Subcutaneous abdominal adipose tissue (tissue), 5 donors: ENCODE measurements around the gene PDCD1.

Experiments used
- H3K27ac ChIP-seq: one replicate; pipeline ENCODE4 v1.7.0; 2013; ENCODE audit warnings: low read depth, mild to moderate bottlenecking, inconsistent platforms, low read length, moderate library complexity
- H3K27me3 ChIP-seq, 5 donors: one replicate each; pipeline ENCODE4 v1.7.0; 2013; ENCODE audit warnings: low read length in 5 of 5, inconsistent platforms in 1 of 5; ENCODE audit not compliant: control insufficient read depth in 5 of 5, insufficient read depth in 4 of 5
- H3K36me3 ChIP-seq, 5 donors: one replicate each; pipeline ENCODE4 v1.7.0; 2013; ENCODE audit warnings: low read length in 5 of 5; ENCODE audit not compliant: control insufficient read depth in 5 of 5, insufficient read depth in 5 of 5
- H3K4me1 ChIP-seq, 5 donors: one replicate each; pipeline ENCODE4 v1.7.0; 2013; ENCODE audit warnings: low read length in 5 of 5, mild to moderate bottlenecking in 3 of 5, moderate library complexity in 1 of 5; ENCODE audit not compliant: control insufficient read depth in 5 of 5, insufficient read depth in 5 of 5
- H3K4me3 ChIP-seq, 5 donors: one replicate each; pipeline ENCODE4 v1.7.0; 2013; ENCODE audit warnings: low read length in 5 of 5, low read depth in 1 of 5
- H3K9ac ChIP-seq, 5 donors: one replicate each; pipeline ENCODE4 v1.7.0; 2013; ENCODE audit warnings: low read length in 5 of 5, mild to moderate bottlenecking in 4 of 5, moderate library complexity in 3 of 5
- H3K9me3 ChIP-seq, 5 donors: one replicate each; pipeline ENCODE4 v1.7.0; 2013; ENCODE audit warnings: low read length in 5 of 5; ENCODE audit not compliant: control insufficient read depth in 5 of 5
- donor health status: healthy.
- donor health status: healthy.
- donor health status: healthy.
- donor health status: healthy.
- donor health status: healthy.

The PDCD1 gene

DNA sequence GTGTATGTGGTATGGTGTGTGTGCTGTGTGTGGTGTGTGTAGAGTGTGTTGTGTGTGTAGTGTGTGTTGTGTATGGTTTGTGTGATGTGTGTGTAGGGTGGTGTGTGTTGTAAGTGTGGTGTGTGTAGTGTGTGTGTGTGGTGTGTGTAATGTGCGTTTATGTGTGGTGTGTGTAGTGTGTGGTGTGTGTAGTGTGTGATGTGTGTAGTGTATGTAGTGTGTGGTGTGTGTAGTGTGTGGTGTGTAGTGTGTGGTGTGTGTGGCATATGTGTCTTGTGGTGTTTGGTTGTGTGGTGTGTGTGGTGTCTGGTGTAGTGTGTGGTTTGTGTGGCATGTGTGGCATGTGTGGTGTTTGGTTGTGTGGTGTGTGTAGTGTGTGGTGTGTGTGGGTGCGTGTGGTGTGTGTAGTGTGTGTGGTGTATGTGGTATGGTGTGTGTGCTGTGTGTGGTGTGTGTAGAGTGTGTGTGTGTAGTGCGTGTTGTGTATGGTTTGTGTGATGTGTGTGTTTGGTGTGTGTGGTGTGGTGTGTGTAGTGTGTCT is 6.8 kb upstream of the PDCD1 start:
- H3K4me1 ChIP-seq, result peaks cover 0 to 19% (median 10%) of the 10 kb centered on the region in 5 donors
- no peak overlapping the region for H3K27ac ChIP-seq
- H3K27me3 ChIP-seq, result peaks cover 6 to 61% (median 49%) of the 10 kb centered on the region in 5 donors
- no peaks in the 10 kb centered on the region for H3K9me3 ChIP-seq
- no peaks in the 10 kb centered on the region for H3K36me3 ChIP-seq
- H3K9ac ChIP-seq, result no peak overlapping the region
- H3K4me3 ChIP-seq, result no peak overlapping the region

DNA sequence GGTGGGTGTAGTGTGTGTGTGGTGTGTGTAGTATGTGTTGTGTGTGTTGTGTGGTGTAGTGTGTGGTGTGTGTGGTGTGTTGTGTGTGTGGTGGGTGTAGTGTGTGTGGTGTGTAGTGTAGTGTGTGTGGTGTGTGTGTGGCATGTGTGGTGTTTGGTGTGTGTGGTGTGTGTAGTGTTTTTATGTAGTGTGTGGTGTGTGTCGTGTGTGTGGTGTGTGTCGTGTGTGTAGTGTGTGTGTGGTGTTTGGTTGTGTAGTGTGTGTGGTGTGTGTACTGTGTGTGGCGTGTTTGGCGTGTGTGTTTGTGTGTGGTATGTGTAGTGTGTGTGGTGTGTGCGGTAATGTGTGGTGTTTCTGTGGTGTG is 6.1 kb upstream of the PDCD1 start:
- peaks cover 0 to 25% (median 16%) of the 10 kb centered on the region in 5 donors for H3K4me1 ChIP-seq
- H3K4me3 ChIP-seq, result no peak overlapping the region
- no peak overlapping the region for H3K9ac ChIP-seq
- no peaks in the 10 kb centered on the region for H3K9me3 ChIP-seq
- no peaks in the 10 kb centered on the region for H3K36me3 ChIP-seq
- H3K27me3 ChIP-seq, result peaks cover 6 to 61% (median 49%) of the 10 kb centered on the region in 5 donors
- no peak overlapping the region for H3K27ac ChIP-seq

DNA sequence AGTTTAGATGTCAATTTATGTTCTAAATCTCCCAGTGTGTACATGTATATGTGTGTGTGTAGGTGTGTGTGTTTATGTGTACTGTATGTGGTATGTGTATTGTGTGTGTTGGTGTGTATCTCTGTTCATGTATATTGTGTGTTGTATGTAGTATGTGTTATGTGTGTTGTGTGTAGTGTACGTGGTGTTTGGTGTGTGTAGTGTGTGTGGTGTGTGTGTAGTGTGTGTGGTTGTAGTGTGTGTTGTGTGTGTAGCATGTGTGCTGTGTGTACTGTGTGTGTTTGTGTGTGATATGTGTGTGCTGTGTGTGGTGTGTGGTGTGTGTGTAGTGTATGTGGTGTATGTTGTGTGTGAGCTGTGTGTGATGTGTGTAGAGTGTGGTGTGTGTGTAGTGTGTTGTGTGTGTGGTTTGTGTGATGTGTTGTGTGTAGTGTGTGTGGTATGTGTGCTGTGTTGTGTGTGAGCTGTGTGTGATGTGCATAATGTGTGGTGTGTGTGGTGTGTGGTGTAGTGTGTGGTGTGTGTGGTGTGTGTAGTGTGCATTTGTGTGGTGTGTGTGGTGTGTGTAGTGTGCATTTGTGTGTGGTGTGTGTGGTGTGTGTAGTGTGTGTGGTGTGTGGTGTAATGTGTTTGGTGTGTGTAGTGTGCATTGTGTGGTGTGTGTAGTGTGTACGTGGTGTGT is 5.6 kb upstream of the PDCD1 start:
- Histone ChIP-seq H3K36me3 (no peaks in the 10 kb centered on the region), H3K9ac (no peak overlapping the region), H3K27ac (no peak overlapping the region), H3K27me3 (peaks cover 6 to 61% (median 49%) of the 10 kb centered on the region in 5 donors), H3K4me3 (no peak overlapping the region), H3K9me3 (no peaks in the 10 kb centered on the region), H3K4me1 (peaks cover 0 to 31% (median 18%) of the 10 kb centered on the region in 5 donors)

DNA sequence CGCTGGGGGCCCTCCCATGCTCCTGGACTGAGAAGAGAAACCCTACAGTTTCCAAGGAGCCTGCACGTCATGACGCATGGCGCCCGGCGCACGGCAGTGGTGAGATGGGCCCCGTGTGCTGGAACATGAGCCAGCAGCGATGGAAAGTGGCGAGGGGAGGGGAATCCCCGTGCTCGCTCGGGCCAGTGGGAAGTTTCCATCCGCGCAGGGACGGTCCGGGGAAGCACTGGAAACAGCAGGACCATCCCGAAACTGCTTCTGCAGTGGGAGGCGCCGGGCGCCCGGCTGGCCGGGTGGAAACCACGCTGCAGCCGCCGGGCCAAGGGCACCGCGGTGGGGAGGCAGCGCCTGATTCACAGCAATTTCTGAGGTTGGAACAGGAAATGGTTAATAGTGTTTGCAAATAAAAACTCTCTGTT is 4.9 kb upstream of the PDCD1 start:
- no peaks in the 10 kb centered on the region for H3K36me3 ChIP-seq
- peaks cover 6 to 58% (median 49%) of the 10 kb centered on the region in 5 donors for H3K27me3 ChIP-seq
- no peak overlapping the region for H3K9ac ChIP-seq
- H3K4me3 ChIP-seq, result no peak overlapping the region
- H3K27ac ChIP-seq, result no peak overlapping the region
- H3K9me3 ChIP-seq, result no peaks in the 10 kb centered on the region
- peaks cover 0 to 35% (median 22%) of the 10 kb centered on the region in 5 donors for H3K4me1 ChIP-seq

DNA sequence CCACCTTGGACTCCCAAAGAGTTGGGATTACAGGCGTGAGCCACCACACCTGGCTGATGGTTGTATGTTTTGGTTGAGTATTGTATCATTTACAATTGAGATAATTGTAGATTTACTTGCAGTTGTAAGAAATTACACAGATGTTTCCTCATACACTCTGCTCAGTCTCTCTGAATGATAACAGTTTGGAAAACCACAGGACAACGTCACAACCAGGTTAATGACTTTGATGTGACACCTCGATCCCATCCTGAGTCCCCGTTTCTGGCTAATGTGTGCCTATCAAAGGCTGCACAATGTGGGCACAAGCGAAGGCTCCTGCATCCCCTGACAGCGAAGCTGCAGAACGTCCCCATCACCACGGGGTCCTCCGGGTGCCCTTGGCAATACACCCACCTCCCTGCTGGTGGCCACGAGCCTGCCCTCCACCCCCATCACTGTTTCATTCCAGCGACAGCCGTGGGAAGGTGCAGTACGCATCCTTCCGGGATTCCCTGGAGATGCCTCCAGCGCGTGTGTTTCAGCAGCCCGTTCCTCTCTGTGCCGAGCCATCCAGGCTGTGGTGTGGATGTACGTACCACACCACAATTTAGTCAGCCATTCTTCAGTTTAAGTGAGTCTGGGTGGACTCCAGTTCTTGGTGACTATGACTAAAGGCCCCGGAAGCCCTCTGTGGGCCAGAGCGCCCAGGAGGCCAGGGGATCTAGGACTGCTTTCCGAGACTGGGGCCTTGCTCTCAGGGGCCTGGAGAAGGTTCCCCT is 4.3 kb upstream of the PDCD1 start:
- Histone ChIP-seq H3K9me3 (no peaks in the 10 kb centered on the region), H3K36me3 (no peaks in the 10 kb centered on the region), H3K9ac (no peak overlapping the region), H3K27me3 (peaks cover 6 to 54% (median 47%) of the 10 kb centered on the region in 5 donors), H3K4me1 (peaks cover 0 to 35% (median 22%) of the 10 kb centered on the region in 5 donors), H3K4me3 (no peak overlapping the region), H3K27ac (no peak overlapping the region)

DNA sequence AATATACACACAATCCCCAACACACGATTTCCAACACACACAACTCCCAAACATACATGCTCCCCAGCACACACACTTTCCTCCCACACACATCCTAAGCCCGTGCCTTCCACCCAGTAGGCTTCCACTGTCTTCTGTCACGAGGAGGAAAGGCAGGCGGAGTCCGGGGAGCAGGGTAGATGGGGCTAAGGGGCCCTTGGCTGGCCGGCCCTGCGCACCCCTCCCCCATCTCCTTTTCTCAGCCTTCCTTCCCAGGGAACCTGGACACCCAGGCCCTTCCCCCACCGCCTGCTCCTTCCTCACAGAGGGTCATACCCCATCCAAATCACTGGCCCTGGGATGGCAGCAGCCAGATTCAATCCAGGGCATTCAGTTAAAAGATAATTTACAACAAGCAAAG is 3.4 kb upstream of the PDCD1 start:
- Histone ChIP-seq H3K9me3 (no peaks in the 10 kb centered on the region), H3K4me3 (no peak overlapping the region), H3K27me3 (peaks cover 6 to 46% (median 39%) of the 10 kb centered on the region in 5 donors), H3K36me3 (no peaks in the 10 kb centered on the region), H3K27ac (no peak overlapping the region), H3K9ac (no peak overlapping the region), H3K4me1 (peaks cover 0 to 37% (median 23%) of the 10 kb centered on the region in 5 donors)

DNA sequence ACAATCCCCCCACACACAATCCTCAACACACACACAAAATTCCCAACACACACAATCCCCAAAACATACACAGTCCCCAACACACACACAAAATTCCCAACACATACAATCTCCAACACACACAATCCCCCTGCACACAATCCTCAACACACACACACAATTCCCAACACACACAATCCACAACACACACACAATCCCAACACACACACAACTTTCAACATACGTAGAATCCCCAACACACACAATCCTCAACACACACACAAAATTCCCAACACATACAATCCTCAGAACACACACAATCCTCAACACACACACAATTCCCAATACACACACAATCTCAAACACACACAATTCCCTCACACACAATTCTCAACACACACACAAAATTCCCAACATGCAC is 2.6 kb upstream of the PDCD1 start:
- no peak overlapping the region for H3K4me3 ChIP-seq
- no peaks in the 10 kb centered on the region for H3K9me3 ChIP-seq
- no peak overlapping the region for H3K9ac ChIP-seq
- peak overlapping the region; percentile 67 for H3K27ac ChIP-seq
- no peaks in the 10 kb centered on the region for H3K36me3 ChIP-seq
- peaks cover 0 to 37% (median 31%) of the 10 kb centered on the region in 5 donors for H3K27me3 ChIP-seq
- H3K4me1 ChIP-seq, result peaks cover 0 to 45% (median 31%) of the 10 kb centered on the region in 5 donors

DNA sequence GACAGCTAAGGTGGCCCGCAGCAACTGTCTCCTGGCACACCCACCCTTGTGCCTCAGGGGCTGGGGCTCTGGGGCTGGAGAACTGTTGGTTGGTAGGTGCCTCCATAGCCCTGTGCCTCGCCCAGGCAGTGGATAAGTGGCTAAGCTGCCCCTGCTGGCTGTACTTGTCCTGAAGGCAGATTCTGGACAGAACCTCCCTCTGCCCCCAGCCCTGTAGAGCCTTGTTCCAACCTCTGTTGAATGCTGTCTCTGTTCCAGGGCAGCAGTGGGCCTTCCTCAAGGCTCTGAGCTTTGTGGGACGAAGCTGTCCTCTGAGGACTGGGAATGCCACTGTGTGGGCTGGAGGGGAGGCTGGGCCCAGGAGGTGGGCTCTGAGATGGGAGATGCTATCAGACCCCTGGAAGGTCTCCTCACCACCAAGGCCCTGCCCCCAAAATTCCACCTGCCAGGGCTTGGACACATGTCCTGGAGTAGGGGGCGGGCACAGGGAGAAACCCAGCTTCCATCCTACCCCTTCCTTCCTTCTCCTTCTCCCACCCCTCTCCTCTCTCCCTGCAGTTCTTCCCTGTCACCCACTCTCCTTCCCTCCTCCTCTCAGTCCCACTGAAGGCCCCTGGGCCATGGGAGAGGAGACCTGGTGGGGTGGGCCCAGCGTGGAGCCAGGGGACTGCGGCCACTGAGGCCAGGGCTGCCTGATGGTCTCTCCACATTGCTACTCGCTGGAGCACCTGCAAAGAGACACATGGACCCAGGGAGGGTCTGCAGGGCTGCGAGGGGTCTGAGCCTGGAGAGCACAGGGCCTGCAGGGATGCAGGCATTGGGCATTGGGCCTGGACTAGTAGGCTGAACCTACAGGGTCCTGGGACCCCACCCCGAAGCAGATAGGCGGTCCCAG is 1.7 kb upstream of the PDCD1 start:
- peaks cover 0 to 31% (median 23%) of the 10 kb centered on the region in 5 donors for H3K27me3 ChIP-seq
- H3K27ac ChIP-seq, result peak overlapping the region; percentile 67
- H3K36me3 ChIP-seq, result no peaks in the 10 kb centered on the region
- H3K9me3 ChIP-seq, result no peaks in the 10 kb centered on the region
- peak overlapping the region in 3 of 5 donors; percentile 11 to 65 (median 60) for H3K9ac ChIP-seq
- H3K4me3 ChIP-seq, result peak overlapping the region in 3 of 5 donors; percentile 31 to 44 (median 36)
- H3K4me1 ChIP-seq, result peaks cover 0 to 46% (median 34%) of the 10 kb centered on the region in 5 donors

DNA sequence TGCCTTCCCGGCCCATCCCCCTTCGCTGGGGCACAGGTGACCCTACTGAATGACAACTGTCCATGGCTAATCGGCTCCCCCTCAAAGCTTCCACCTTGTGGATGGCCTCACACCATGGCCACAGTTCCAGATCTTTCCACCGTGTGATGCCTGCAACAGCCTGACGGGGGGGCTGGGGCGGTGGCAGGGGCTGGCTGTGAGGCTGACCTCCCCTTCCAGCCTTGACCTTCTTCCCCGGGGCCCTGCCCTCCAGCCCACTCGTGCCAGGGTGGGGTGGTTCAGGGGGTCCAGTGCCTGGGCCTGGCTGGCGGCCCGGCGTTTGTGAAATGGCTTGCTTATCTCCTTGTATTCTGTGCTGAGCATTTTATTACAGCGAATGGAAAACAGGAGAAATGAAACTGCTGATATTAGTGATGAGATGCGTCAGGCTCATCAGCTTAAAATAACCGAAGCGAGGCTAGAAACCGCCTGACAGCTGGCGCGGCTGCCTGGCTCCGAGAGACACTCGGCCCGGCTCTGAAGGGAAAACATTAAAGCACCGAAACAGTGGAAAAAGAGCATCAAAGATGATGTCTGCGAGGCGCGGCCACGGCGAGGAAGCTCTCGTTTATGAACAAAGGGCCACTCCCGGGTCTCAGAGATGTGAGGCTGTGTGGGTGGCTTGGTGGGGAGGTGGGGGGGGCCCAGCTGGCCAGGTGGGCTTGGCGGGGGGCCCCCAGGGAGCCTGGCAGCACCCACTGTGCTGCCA is 916 bp upstream of the PDCD1 start:
- H3K9me3 ChIP-seq, result no peaks in the 10 kb centered on the region
- peaks cover 0 to 22% (median 15%) of the 10 kb centered on the region in 5 donors for H3K27me3 ChIP-seq
- no peaks in the 10 kb centered on the region for H3K36me3 ChIP-seq
- H3K4me3 ChIP-seq, result peak overlapping the region in 4 of 5 donors; percentile 35 to 44 (median 38)
- peak overlapping the region in 3 of 5 donors; percentile 4 to 65 (median 45) for H3K9ac ChIP-seq
- H3K27ac ChIP-seq, result peak overlapping the region; percentile 67
- H3K4me1 ChIP-seq, result peaks cover 0 to 54% (median 34%) of the 10 kb centered on the region in 5 donors
